GM18951 (cell line): ENCODE measurements around the gene SUPT16H.

Experiments
- POLR2A ChIP-seq: IDR thresholded peaks from 4 replicates; pipeline ENCODE4 v1.6.1; 2011; ENCODE audit warnings: mild to moderate bottlenecking; ENCODE audit not compliant: insufficient read length, insufficient read depth; ENCODE audit errors: extremely low read depth
- in situ Hi-C: fragments of 300-500 bp; cut with MboI; formaldehyde crosslinking; loops from one replicate; pipeline ENCODE4 v1.12.0; 2022; ENCODE audit warnings: low sequenced_read_pairs, mixed read lengths, inconsistent platforms; ENCODE audit not compliant: unreplicated experiment

Gene SUPT16H

DNA sequence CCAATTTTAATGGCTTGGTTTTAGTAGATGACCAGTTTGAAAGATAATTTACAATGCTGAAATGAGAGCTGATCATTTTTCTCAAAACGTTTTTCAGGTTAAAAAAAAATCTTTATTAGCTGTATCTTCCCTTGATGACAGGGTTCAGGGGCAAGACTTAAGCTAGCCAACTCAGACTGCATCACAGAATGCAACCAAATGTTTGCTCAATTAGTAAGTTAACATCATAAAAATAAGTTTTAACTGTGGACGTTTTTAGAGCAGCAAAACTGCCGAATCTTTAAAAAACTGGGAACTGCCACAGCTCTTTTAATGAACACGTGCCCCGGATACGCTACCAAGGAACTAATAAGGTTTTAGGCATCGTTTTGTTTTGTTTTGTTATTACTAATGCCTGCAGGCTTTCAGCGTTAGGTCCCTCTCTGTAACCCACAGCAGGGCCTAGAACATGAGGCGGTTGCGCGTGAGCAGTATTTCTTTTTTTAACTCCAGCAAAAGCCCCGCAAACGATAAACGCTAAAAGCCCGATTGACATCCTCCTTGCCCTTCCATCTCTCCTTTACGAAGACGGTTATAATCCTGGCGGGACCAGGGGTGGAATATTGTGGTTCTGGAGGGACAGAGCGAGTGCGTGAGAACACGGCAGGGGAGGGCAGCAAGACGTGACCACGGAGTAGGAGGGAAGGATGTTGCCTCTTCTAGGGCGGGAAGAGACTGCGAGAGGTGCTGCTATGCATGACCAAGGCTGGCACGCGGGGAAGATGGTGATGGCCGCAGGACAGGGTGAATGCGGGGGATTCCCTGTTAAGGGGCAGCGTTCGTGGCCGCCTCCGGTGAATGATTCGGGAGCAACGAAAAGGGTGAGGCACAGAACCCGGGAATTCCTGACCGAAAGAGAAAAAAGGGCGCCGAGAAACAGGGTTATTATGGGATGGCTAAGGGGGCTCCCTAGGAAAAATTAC lies 652 bp downstream of the SUPT16H start:
- no peak for TF ChIP-seq POLR2A
- in situ Hi-C loops: no loop called here

DNA sequence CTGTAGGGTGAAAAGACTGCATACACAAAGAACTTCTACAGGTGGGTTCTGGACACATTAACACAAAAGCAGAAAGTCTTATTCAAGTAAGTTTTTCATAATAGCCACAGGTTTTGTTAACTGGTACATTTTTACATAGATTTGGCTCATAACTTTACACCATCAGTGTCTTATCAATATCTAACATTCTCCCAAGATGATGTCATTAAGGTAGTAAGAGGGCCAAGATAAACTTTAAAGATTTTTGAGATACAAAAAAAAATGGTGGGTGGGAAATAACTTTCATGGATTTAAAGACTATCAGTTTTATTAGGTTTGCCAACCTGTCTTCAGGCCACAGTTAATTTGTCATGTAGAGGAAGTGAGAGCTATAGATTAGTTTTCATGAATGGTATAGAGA lies 1.7 kb downstream of the SUPT16H start:
- in situ Hi-C loops: no loop called here
- TF ChIP-seq POLR2A: no peak

DNA sequence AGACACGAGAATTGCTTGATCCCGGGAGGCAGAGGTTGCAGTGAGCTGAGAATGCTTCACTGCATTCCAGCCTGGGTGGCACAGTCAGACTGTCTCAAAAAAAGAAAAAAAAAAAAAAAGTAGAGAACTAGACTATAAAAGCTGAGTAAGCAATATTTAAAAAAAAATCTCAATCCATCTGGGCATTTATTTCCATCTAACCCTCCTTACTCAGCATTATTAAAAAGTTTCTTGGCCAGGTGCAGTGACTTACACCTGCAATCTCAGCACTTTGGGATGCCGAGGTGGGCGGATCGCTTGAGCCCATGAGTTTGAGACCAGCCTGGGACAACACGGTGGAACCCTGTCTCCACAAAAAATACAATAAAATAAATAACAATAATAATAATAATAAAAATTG lies 4.5 kb downstream of the SUPT16H start:
- in situ Hi-C loops: loop anchor here (10.0 kb wide), 1 partner anchor 135 kb away; no protein-coding TSS in a partner anchor
- TF ChIP-seq POLR2A: no peak

- no peak for TF ChIP-seq POLR2A
- in situ Hi-C loops: loop anchor here (10.0 kb wide), 1 partner anchor 129 kb away; no protein-coding TSS in a partner anchor
Measured at GRCh38 chr14:21373980-21374379, 9.8 kb downstream of the SUPT16H start.

DNA sequence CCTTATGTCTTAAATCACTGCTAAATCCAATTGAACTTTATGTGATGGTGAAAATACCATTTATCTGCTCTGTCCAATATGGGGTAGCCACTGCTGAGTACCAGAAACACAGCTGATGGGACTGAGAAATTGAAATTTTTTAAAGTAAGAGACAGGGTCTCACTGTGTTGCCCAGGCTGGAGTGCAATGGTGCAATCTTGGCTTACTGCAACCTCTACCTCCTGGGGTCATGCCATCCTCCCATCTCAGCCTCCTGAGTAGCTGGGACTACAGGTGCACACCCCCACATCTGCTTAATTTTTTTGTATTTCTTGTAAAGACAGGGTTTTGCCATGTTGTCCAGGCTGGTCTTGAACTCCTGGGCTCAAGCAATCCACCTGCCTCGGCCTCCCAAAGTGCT lies 11.0 kb downstream of the SUPT16H start:
- in situ Hi-C loops: loop anchor here (10.0 kb wide), 1 partner anchor 128 kb away; no protein-coding TSS in a partner anchor

- in situ Hi-C loops: loop anchor here (10.0 kb wide), 1 partner anchor 125 kb away; no protein-coding TSS in a partner anchor
- no peak for TF ChIP-seq POLR2A
Measured at GRCh38 chr14:21369949-21370679, 13.7 kb downstream of the SUPT16H start.

DNA sequence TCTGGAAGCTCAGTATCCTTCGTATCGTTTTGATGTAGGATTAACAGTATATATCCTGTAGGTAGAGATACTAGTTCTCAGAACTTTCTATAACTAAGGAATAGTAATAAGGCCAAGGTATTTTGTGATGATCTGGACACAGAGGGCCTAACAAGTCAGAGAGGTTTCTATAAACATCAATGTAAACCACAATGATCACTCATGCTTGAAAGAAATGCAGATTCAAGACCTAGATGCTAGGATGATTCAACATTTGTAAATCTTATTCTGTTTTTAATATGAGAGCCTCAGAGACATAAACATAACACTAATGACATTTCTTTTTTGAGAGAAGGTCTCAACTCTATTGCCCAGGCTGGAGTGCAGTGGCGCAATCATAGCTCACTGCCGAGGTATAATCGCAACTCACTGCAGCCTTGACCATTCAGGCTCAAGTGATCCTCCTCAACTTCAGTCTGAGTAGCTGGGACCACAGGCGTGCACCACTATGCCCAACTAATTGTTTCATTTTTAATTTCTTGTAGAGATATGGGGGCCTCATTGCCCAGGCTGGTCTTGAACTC lies 16.2 kb downstream of the SUPT16H start:
- in situ Hi-C loops: no loop called here
- no peak for TF ChIP-seq POLR2A

GRCh38 chr14:21356511-21356910 lies 27.3 kb downstream of the SUPT16H start:
- in situ Hi-C loops: no loop called here
- no peak for TF ChIP-seq POLR2A

- TF ChIP-seq POLR2A: no peak
- in situ Hi-C loops: no loop called here
Measured at GRCh38 chr14:21352587-21352986, 31.2 kb downstream of the SUPT16H start.

DNA sequence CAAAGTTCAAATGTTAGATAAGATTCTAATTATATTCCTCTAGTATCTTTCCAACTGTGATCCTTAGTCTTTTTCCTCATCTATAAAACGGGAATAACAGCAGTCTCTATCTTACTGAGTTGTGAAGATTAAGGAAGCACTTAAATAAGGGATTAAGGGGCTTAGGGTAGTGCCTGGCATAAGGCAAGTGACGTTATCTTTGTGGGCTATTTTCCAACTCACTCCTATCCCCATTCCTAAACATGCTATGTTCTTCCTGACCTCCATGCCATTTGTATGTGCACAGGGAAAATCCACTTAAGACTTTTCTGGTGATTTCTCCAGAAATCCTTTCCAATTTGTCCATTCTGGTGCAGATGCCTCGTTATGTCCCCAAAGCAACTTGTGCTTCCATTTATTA lies 33.3 kb downstream of the SUPT16H start:
- in situ Hi-C loops: no loop called here
- TF ChIP-seq POLR2A: no peak

- in situ Hi-C loops: no loop called here
- no peak for TF ChIP-seq POLR2A
Measured at GRCh38 chr14:21347201-21347600, 36.6 kb downstream of the SUPT16H start.

- in situ Hi-C loops: no loop called here
- no peak for TF ChIP-seq POLR2A
Measured at GRCh38 chr14:21346532-21347135, 37.2 kb downstream of the SUPT16H start.
